RWPE2 (cell line): ENCODE measurements around the gene KRTAP19-5.

Experiments
- ATAC-seq: fragments of 200-7000 bp; cut with Tn5 transposase; 3 replicates; pipeline ENCODE4 v1.9.1; 2021; ENCODE audit warnings: low read depth
- DNase-seq: peaks from one replicate; pipeline ENCODE4 v3.0.0-alpha.2; 2020; ENCODE audit warnings: low spot score
- H3K27ac ChIP-seq: fragments of 450-650 bp; 2 replicates; pipeline ENCODE4 v1.5.1; 2017; ENCODE audit warnings: mild to moderate bottlenecking; ENCODE audit not compliant: poor library complexity, severe bottlenecking
- H3K27me3 ChIP-seq: fragments of 250-450 bp; sonication (Bioruptor Pico); 2 replicates; pipeline ENCODE4 v1.5.1; 2021; ENCODE audit warnings: mild to moderate bottlenecking, moderate library complexity; ENCODE audit not compliant: insufficient read depth, poor library complexity, severe bottlenecking
- H3K36me3 ChIP-seq: fragments of 250-450 bp; sonication (Bioruptor Pico); 2 replicates; pipeline ENCODE4 v1.5.1; 2020; ENCODE audit warnings: low read depth, mild to moderate bottlenecking, moderate library complexity
- H3K4me1 ChIP-seq: fragments of 250-450 bp; sonication (Bioruptor Pico); 2 replicates; pipeline ENCODE4 v1.5.1; 2021; ENCODE audit warnings: mild to moderate bottlenecking, moderate library complexity; ENCODE audit not compliant: insufficient read depth, poor library complexity, severe bottlenecking
- H3K4me3 ChIP-seq: fragments of 250-450 bp; sonication (Bioruptor Pico); 2 replicates; pipeline ENCODE4 v1.5.1; 2021; ENCODE audit warnings: mild to moderate bottlenecking, moderate library complexity; ENCODE audit not compliant: severe bottlenecking
- H3K9me3 ChIP-seq: fragments of 250-450 bp; sonication (Bioruptor Pico); 2 replicates; pipeline ENCODE4 v1.5.1; 2021; ENCODE audit warnings: mild to moderate bottlenecking, moderate library complexity; ENCODE audit not compliant: severe bottlenecking
- CTCF ChIP-seq: fragments of 450-650 bp; IDR thresholded peaks from one replicate; pipeline ENCODE4 v1.5.1; 2017; ENCODE audit warnings: mild to moderate bottlenecking, moderate library complexity; ENCODE audit not compliant: poor library complexity, severe bottlenecking

KRTAP19-5 gene

GRCh38 chr21:30497065-30497464 lies 4.9 kb downstream of the KRTAP19-5 start, which contains the start of gene KRTAP19-4:
Gene KRTAP19-4 (minus strand): TSS chr21:30497165. CDS start chr21:30497110, 55 bp downstream.
- no peak within 1 kb of the TSS for H3K4me3 ChIP-seq
- H3K27ac ChIP-seq = no peak within 1 kb of the TSS
- ATAC-seq (no peak), DNase-seq (no peak)
- H3K36me3 ChIP-seq = no peaks in the 10 kb centered on the region
- H3K4me1 ChIP-seq = no peaks in the 10 kb centered on the region
- H3K9me3 ChIP-seq = no peaks in the 10 kb centered on the region
- TF ChIP-seq CTCF = no peak
- no peaks in the 10 kb centered on the region for H3K27me3 ChIP-seq

GRCh38 chr21:30491963-30492428 lies 9.9 kb downstream of the KRTAP19-5 start, which contains the start of gene KRTAP19-3:
Gene KRTAP19-3 (minus strand): TSS chr21:30492013. CDS start chr21:30491957, 56 bp downstream.
- TF ChIP-seq CTCF = no peak
- H3K9me3 ChIP-seq = no peaks in the 10 kb centered on the region
- no peak for ATAC-seq
- no peaks in the 10 kb centered on the region for H3K36me3 ChIP-seq
- H3K27me3 ChIP-seq = no peaks in the 10 kb centered on the region
- no peaks in the 10 kb centered on the region for H3K4me1 ChIP-seq
- H3K4me3 ChIP-seq = no peak within 1 kb of the TSS
- DNase-seq = no peak
- no peak within 1 kb of the TSS for H3K27ac ChIP-seq

GRCh38 chr21:30487336-30487735 lies 14.6 kb downstream of the KRTAP19-5 start, which contains the start of gene KRTAP19-2:
Gene KRTAP19-2 (minus strand): TSS chr21:30487436. CDS start chr21:30487348, 88 bp downstream.
- TF ChIP-seq CTCF = no peak
- Histone ChIP-seq H3K9me3 (no peaks in the 10 kb centered on the region), H3K4me3 (no peak within 1 kb of the TSS), H3K36me3 (no peaks in the 10 kb centered on the region), H3K4me1 (no peaks in the 10 kb centered on the region), H3K27ac (no peak within 1 kb of the TSS), H3K27me3 (no peaks in the 10 kb centered on the region)
- DNase-seq = no peak
- ATAC-seq = no peak

GRCh38 chr21:30486180-30486579 lies 15.8 kb downstream of the KRTAP19-5 start:
- Histone ChIP-seq H3K4me1 (no peaks in the 10 kb centered on the region), H3K4me3 (no peak overlapping the region), H3K9me3 (no peaks in the 10 kb centered on the region), H3K27ac (no peak overlapping the region), H3K27me3 (no peaks in the 10 kb centered on the region), H3K36me3 (no peaks in the 10 kb centered on the region)
- no peak for ATAC-seq
- TF ChIP-seq CTCF = no peak
- DNase-seq = no peak

DNA sequence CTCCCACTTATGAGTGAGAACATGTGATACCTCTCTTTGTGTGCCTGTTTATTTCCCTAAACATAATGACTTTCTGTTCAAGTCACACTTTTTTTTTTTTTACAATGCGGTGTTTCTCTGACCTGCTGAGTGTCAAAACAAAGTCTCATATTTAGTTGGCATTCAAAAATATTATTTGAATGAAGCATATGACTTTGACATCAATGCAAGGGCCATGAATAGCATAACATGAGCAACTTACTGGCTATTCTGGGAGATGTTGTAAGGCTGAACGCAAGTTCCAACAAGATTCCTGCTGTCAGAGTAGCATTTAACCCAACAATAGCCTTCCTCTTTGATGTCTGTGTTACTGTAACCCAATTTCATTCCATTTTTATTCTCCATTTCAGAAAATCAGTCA lies 19.8 kb downstream of the KRTAP19-5 start:
- no peak for TF ChIP-seq CTCF
- Histone ChIP-seq H3K27me3 (no peaks in the 10 kb centered on the region), H3K4me3 (no peak overlapping the region), H3K27ac (no peak overlapping the region), H3K9me3 (no peaks in the 10 kb centered on the region), H3K36me3 (no peaks in the 10 kb centered on the region), H3K4me1 (no peaks in the 10 kb centered on the region)
- ATAC-seq (peak; percentile 44; the same call in 1 of the 3 replicates), DNase-seq (no peak)
